ENCODE measurements around the gene ICA1L.

The ICA1L gene

GRCh38 chr2:202723746-202724145, 147.8 kb downstream of the ICA1L start:
- no peaks in the 10 kb centered on the region for H3F3A ChIP-seq (ENCODE audit: insufficient read depth, low read length)
- H3K9me3 ChIP-seq (ENCODE audit: low read length) = no peaks in the 10 kb centered on the region
- no peaks in the 10 kb centered on the region for H3K9me2 ChIP-seq (ENCODE audit: low read depth, low read length)
- no peaks in the 10 kb centered on the region for H3K4me1 ChIP-seq (ENCODE audit: insufficient read depth, low read length, severe bottlenecking)
- H3K79me2 ChIP-seq (ENCODE audit: insufficient read depth, low read length) = peaks cover 11% of the 10 kb centered on the region; the same call in 1 of the 2 replicates
- no peak overlapping the region for H3K27ac ChIP-seq (ENCODE audit: low read depth, low read length, poor library complexity, severe bottlenecking)
- no peak overlapping the region for H3K4me3 ChIP-seq (ENCODE audit: low read depth, low read length, poor library complexity, severe bottlenecking)
- H3K27me3 ChIP-seq (ENCODE audit: insufficient read depth, low read length) = no peaks in the 10 kb centered on the region
- TF ChIP-seq EZH2 (IDR thresholded peaks at IDR 0.05; ENCODE audit: borderline replicate concordance, low read length) = no peak
- H3K9ac ChIP-seq (ENCODE audit: low read length) = no peak overlapping the region
- H3K4me2 ChIP-seq (ENCODE audit: low read length) = no peak overlapping the region
- H4K20me1 ChIP-seq (ENCODE audit: insufficient read depth, low read length) = no peaks in the 10 kb centered on the region
- peaks cover 14% of the 10 kb centered on the region for H3K36me3 ChIP-seq (ENCODE audit: insufficient read depth, low read length)
- no peak overlapping the region for H2AFZ ChIP-seq (ENCODE audit: low read length)
